OCI-LY3 (cell line): ENCODE results near the gene RSPH1.

Experiments
- CTCF ChIP-seq: fragments of 200-600, 300-600 bp; sonication (generic); IDR thresholded peaks from 2 replicates; pipeline ENCODE4 v1.5.1; 2014; ENCODE audit warnings: antibody characterized with exemption, low read length, low read depth
- EZH2phosphoT487 ChIP-seq: fragments of 200-600 bp; shearing (Covaris generic); IDR thresholded peaks from 2 replicates; pipeline ENCODE4 v1.6.1; 2018; ENCODE audit warnings: antibody characterized with exemption, mixed run types, low read depth

GRCh38 chr21:42474043-42474831 lies 21.8 kb downstream of the RSPH1 start:
- TF ChIP-seq CTCF (no peak), EZH2phosphoT487 (no peak)
